Immature natural killer cell (primary cell): ENCODE results near the gene ZFR2. TPM values are rescaled to one million over a fixed set of nuclear protein-coding genes. Genes with fewer than 3 reads are reported as not detected.

Experiments
- DNase-seq, 3 donors: peaks; one replicate each; pipeline ENCODE4 v3.0.0; 2022; ENCODE audit warnings: mixed read lengths in 1 of 3
- H3K27ac Mint-ChIP-seq, 6 donors: one replicate each; pipeline ENCODE4 v1.8.0; 2020; ENCODE audit warnings: mixed read lengths in 6 of 6, mild to moderate bottlenecking in 5 of 6, inconsistent platforms in 4 of 6, moderate library complexity in 3 of 6
- H3K27me3 Mint-ChIP-seq, 3 donors: one replicate each; pipeline ENCODE4 v1.8.0; 2020 to 2021; ENCODE audit warnings: low read depth in 3 of 3, mild to moderate bottlenecking in 3 of 3, mixed read lengths in 3 of 3, moderate library complexity in 3 of 3, inconsistent platforms in 1 of 3
- H3K36me3 Mint-ChIP-seq, 3 donors: one replicate each; pipeline ENCODE4 v1.8.0; 2020; ENCODE audit warnings: mixed read lengths in 3 of 3, inconsistent platforms in 2 of 3, mild to moderate bottlenecking in 2 of 3
- H3K4me1 Mint-ChIP-seq, 2 donors: one replicate each; pipeline ENCODE4 v1.8.0; 2020; ENCODE audit warnings: inconsistent platforms in 2 of 2, mild to moderate bottlenecking in 2 of 2, mixed read lengths in 2 of 2, moderate library complexity in 1 of 2
- H3K4me3 Mint-ChIP-seq, 5 donors: one replicate each; pipeline ENCODE4 v1.8.0; 2020; ENCODE audit warnings: mild to moderate bottlenecking in 5 of 5, mixed read lengths in 5 of 5, inconsistent platforms in 3 of 5, moderate library complexity in 3 of 5
- H3K9me3 Mint-ChIP-seq, 6 donors: one replicate each; pipeline ENCODE4 v1.8.0; 2020; ENCODE audit warnings: mild to moderate bottlenecking in 6 of 6, mixed read lengths in 6 of 6, inconsistent platforms in 4 of 6, moderate library complexity in 3 of 6
- polyA plus RNA-seq, 3 donors: library from polyadenylated mRNA; unstranded; fragments of 300-500 nt; fragmentation: Illumina TruSeq; gene quantifications; one replicate each; pipeline ENCODE4 v1.2.3, GENCODE V29; 2021

Gene ZFR2
- polyA plus RNA-seq, 3 donors from 2014 or later = 2.1 to 5.4 (median 3.1) TPM

GRCh38 chr19:3862826-3863500 lies 5.9 kb downstream of the ZFR2 start:
- Mint-ChIP-seq H3K27ac (no peak overlapping the region), H3K4me1 (peaks cover 0 to 6% of the 10 kb centered on the region in 2 donors), H3K9me3 (no peaks in the 10 kb centered on the region), H3K27me3 (peaks cover 3 to 15% (median 13%) of the 10 kb centered on the region in 3 donors), H3K36me3 (peaks cover 0 to 4% (median 0%) of the 10 kb centered on the region in 3 donors), H3K4me3 (no peak overlapping the region)
- DNase-seq = no peak

- Mint-ChIP-seq H3K4me3 (no peak overlapping the region), H3K4me1 (no peaks in the 10 kb centered on the region), H3K27me3 (peaks cover 0 to 6% (median 4%) of the 10 kb centered on the region in 3 donors), H3K9me3 (no peaks in the 10 kb centered on the region), H3K27ac (no peak overlapping the region), H3K36me3 (no peaks in the 10 kb centered on the region)
- DNase-seq = no peak
Measured at GRCh38 chr19:3860499-3860898, 8.3 kb downstream of the ZFR2 start.

- no peaks in the 10 kb centered on the region for H3K4me1 Mint-ChIP-seq
- no peak overlapping the region for H3K27ac Mint-ChIP-seq
- peaks cover 0 to 3% (median 2%) of the 10 kb centered on the region in 3 donors for H3K27me3 Mint-ChIP-seq
- no peaks in the 10 kb centered on the region for H3K36me3 Mint-ChIP-seq
- H3K4me3 Mint-ChIP-seq = no peak overlapping the region
- no peak for DNase-seq
- H3K9me3 Mint-ChIP-seq = no peaks in the 10 kb centered on the region
Measured at GRCh38 chr19:3857449-3858003, 11.3 kb downstream of the ZFR2 start.

- H3K36me3 Mint-ChIP-seq = no peaks in the 10 kb centered on the region
- peaks cover 0 to 3% (median 2%) of the 10 kb centered on the region in 3 donors for H3K27me3 Mint-ChIP-seq
- H3K4me1 Mint-ChIP-seq = no peaks in the 10 kb centered on the region
- DNase-seq = no peak
- H3K4me3 Mint-ChIP-seq = no peak overlapping the region
- H3K9me3 Mint-ChIP-seq = no peaks in the 10 kb centered on the region
- H3K27ac Mint-ChIP-seq = no peak overlapping the region
Measured at GRCh38 chr19:3855320-3855719, 13.5 kb downstream of the ZFR2 start.

GRCh38 chr19:3852614-3853254 lies 16.1 kb downstream of the ZFR2 start:
- Mint-ChIP-seq H3K4me3 (no peak overlapping the region), H3K27ac (no peak overlapping the region), H3K36me3 (no peaks in the 10 kb centered on the region), H3K4me1 (no peaks in the 10 kb centered on the region), H3K9me3 (no peaks in the 10 kb centered on the region), H3K27me3 (no peaks in the 10 kb centered on the region)
- peak; percentile 45 to 59 (median 51) for DNase-seq

- Mint-ChIP-seq H3K4me3 (no peak overlapping the region), H3K27me3 (no peaks in the 10 kb centered on the region), H3K9me3 (no peaks in the 10 kb centered on the region), H3K36me3 (no peaks in the 10 kb centered on the region), H3K27ac (no peak overlapping the region), H3K4me1 (no peaks in the 10 kb centered on the region)
- DNase-seq = no peak
Measured at GRCh38 chr19:3852177-3852511, 16.7 kb downstream of the ZFR2 start.

- H3K4me3 Mint-ChIP-seq = no peak overlapping the region
- no peaks in the 10 kb centered on the region for H3K9me3 Mint-ChIP-seq
- H3K27ac Mint-ChIP-seq = no peak overlapping the region
- DNase-seq = no peak
- H3K4me1 Mint-ChIP-seq = no peaks in the 10 kb centered on the region
- H3K27me3 Mint-ChIP-seq = no peaks in the 10 kb centered on the region
- H3K36me3 Mint-ChIP-seq = no peaks in the 10 kb centered on the region
Measured at GRCh38 chr19:3851254-3852176, 17.3 kb downstream of the ZFR2 start.

- no peaks in the 10 kb centered on the region for H3K4me1 Mint-ChIP-seq
- no peak overlapping the region for H3K4me3 Mint-ChIP-seq
- no peak for DNase-seq
- H3K9me3 Mint-ChIP-seq = peaks cover 0 to 1% (median 0%) of the 10 kb centered on the region in 6 donors
- H3K27me3 Mint-ChIP-seq = peaks cover 0 to 1% (median 0%) of the 10 kb centered on the region in 3 donors
- no peaks in the 10 kb centered on the region for H3K36me3 Mint-ChIP-seq
- H3K27ac Mint-ChIP-seq = no peak overlapping the region
Measured at GRCh38 chr19:3850320-3850972, 18.4 kb downstream of the ZFR2 start.

GRCh38 chr19:3849787-3850186 lies 19.1 kb downstream of the ZFR2 start:
- DNase-seq = no peak
- no peaks in the 10 kb centered on the region for H3K36me3 Mint-ChIP-seq
- no peak overlapping the region for H3K27ac Mint-ChIP-seq
- no peaks in the 10 kb centered on the region for H3K4me1 Mint-ChIP-seq
- no peak overlapping the region for H3K4me3 Mint-ChIP-seq
- peaks cover 0 to 1% (median 0%) of the 10 kb centered on the region in 3 donors for H3K27me3 Mint-ChIP-seq
- peaks cover 0 to 1% (median 0%) of the 10 kb centered on the region in 6 donors for H3K9me3 Mint-ChIP-seq

GRCh38 chr19:3849092-3849491 lies 19.7 kb downstream of the ZFR2 start:
- no peaks in the 10 kb centered on the region for H3K36me3 Mint-ChIP-seq
- H3K27me3 Mint-ChIP-seq = peaks cover 0 to 1% (median 0%) of the 10 kb centered on the region in 3 donors
- peaks cover 0 to 1% (median 0%) of the 10 kb centered on the region in 6 donors for H3K9me3 Mint-ChIP-seq
- H3K27ac Mint-ChIP-seq = no peak overlapping the region
- H3K4me3 Mint-ChIP-seq = no peak overlapping the region
- peak; percentile 37 to 63 (median 58) for DNase-seq
- no peaks in the 10 kb centered on the region for H3K4me1 Mint-ChIP-seq

GRCh38 chr19:3844596-3844995 lies 24.2 kb downstream of the ZFR2 start:
- H3K27ac Mint-ChIP-seq = no peak overlapping the region
- H3K4me3 Mint-ChIP-seq = no peak overlapping the region
- DNase-seq = no peak
- H3K27me3 Mint-ChIP-seq = peaks cover 0 to 1% (median 0%) of the 10 kb centered on the region in 3 donors
- H3K9me3 Mint-ChIP-seq = peaks cover 0 to 1% (median 0%) of the 10 kb centered on the region in 6 donors
- H3K4me1 Mint-ChIP-seq = no peaks in the 10 kb centered on the region
- H3K36me3 Mint-ChIP-seq = no peaks in the 10 kb centered on the region

- Mint-ChIP-seq H3K36me3 (no peaks in the 10 kb centered on the region), H3K4me3 (no peak overlapping the region), H3K4me1 (no peaks in the 10 kb centered on the region), H3K9me3 (peaks cover 0 to 1% (median 0%) of the 10 kb centered on the region in 6 donors), H3K27ac (no peak overlapping the region), H3K27me3 (peaks cover 0 to 1% (median 0%) of the 10 kb centered on the region in 3 donors)
- no peak for DNase-seq
Measured at GRCh38 chr19:3842948-3843347, 25.9 kb downstream of the ZFR2 start.

GRCh38 chr19:3840804-3841203 lies 28.0 kb downstream of the ZFR2 start:
- no peak for DNase-seq
- peaks cover 0 to 2% (median 0%) of the 10 kb centered on the region in 6 donors for H3K9me3 Mint-ChIP-seq
- H3K27ac Mint-ChIP-seq = no peak overlapping the region
- H3K27me3 Mint-ChIP-seq = no peaks in the 10 kb centered on the region
- H3K4me3 Mint-ChIP-seq = no peak overlapping the region
- H3K4me1 Mint-ChIP-seq = no peaks in the 10 kb centered on the region
- H3K36me3 Mint-ChIP-seq = no peaks in the 10 kb centered on the region
